ENCODE measurements around the gene WNT2.
"Not testable (repeated sequence)": the region's sequence is repeated elsewhere in the genome, so short reads cannot be mapped to it uniquely, and the experiment has no call there.

Gene WNT2

DNA sequence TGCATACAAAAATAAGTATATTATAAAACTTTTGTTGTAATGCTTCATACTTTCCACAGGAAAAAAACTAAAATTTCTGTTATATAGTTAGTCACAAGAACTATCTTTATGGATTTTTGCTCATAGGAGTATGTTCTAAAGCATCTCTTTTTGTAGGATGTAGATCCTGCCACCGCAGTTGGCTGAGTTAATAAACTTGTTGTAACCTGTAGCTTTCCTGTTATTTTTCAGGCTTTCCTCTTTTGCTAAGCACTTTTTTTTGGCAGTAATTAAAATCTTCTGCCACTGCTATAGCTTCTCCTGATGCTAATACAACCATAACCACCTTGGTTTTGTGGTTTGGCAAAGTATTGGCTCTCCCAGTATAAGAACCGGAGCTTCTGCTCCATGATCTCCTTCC lies 60.3 kb downstream of the WNT2 start:
- DNase-seq (ENCODE audit: low spot score): no peak

GRCh38 chr7:117259615-117260014 lies 63.2 kb downstream of the WNT2 start:
- no peak for DNase-seq (ENCODE audit: low spot score)

DNA sequence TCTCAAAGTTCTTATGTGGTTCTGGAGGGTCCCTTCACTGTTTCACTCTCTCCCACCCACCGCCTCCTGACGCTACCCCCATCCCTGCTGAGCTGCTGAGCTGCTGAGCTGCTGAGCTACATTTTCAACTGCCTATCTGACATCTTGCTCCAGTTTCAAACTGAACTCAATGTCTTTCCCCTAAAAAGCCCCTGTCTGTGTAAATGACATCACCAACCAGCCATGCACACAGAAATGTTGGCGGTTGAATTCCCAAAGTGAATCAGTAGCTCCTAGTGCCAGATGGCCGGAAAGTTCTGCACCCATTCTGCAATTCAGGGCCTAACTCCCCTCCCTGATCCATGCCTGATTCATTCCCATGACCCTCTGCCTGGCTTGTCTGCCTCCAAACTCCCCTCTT lies 71.2 kb downstream of the WNT2 start:
- DNase-seq (ENCODE audit: low spot score): no peak

DNA sequence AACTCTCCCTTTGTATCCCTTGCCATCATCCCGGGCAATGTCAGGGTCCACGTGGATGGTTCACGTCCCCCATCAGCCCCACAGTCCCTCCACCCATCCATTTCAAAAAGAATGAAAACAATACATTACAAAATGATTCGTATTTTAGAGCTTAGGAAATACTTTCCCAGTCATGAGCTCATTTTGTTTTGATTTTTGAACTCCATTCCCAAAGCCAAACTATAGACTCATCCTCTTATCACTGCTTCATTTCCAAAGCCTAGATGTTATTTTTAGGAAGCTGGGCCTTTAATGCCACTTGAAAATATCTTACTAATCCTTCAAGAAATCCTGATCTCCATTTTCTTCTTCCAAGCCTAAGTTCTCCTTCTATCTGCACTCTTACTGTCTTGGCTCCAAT lies 72.1 kb downstream of the WNT2 start:
- DNase-seq (ENCODE audit: low spot score): no peak

- DNase-seq (ENCODE audit: low spot score): no peak
Measured at GRCh38 chr7:117250245-117250644, 72.6 kb downstream of the WNT2 start.

DNA sequence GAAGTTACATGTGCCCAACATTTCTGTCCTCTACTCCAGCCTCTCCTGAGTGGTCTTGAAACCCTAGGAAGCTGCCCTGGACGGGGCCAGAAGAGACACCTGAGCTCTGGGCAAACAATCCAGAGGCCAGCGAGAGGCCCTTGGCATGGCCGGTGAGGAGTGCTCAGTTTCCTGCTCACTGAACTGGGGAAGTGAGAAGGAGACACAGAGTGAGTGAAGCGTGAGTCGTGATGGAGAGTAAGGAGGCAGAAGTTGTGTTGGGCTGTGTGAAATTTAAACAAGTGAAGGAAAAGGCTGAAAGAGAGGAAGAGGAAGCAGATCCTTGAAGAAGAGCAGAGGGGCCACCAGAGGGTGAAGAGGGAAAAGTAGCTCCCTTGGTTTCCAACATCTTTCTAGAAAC lies 73.2 kb downstream of the WNT2 start:
- no peak for DNase-seq (ENCODE audit: low spot score)

GRCh38 chr7:117248829-117249228 lies 74.0 kb downstream of the WNT2 start:
- no peak for DNase-seq (ENCODE audit: low spot score)

DNA sequence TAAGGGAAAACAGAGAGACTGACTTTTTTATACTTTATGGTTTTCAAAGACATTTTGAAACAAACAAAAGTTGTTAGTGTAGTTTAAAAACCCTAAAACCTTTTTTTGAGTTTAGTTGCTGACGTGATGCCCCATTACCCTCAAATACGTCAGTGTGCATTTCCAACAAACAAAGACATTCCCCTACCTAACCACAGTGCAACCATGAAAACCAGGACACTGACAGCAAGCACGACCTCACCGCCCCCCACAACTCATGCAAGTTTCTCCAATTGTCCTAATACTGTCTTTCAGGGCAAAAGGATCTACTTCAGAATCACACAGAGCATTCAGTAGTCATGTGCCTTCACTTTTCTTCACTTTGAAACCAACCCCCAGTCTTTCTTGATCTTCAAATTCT lies 75.0 kb downstream of the WNT2 start:
- DNase-seq (ENCODE audit: low spot score): no peak

- not testable (repeated sequence) for DNase-seq (ENCODE audit: low spot score)
Measured at GRCh38 chr7:117245703-117246102, 77.2 kb downstream of the WNT2 start.

- DNase-seq (ENCODE audit: low spot score): no peak
Measured at GRCh38 chr7:117243390-117243789, 79.5 kb downstream of the WNT2 start.

- no peak for DNase-seq (ENCODE audit: low spot score)
Measured at GRCh38 chr7:117241088-117241487, 81.8 kb downstream of the WNT2 start.

DNA sequence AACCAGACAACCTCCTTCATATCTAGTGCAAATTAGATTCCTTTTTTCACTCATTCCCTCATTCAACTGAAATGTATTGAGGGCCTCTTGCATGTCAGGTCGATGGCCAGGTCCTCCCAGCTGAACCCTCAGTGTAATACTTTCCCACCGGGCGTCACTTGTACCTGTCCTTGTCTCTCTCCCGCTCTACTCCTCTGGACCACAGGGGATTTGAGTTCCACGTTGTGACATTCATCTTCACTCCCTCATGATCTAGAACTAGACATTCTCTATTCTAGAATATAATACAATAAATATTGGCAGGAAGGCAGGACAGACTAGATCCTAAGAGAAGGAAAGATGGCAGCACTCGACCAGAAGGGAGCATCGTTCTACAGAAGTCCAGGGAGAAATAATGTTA lies 83.9 kb downstream of the WNT2 start:
- no peak for DNase-seq (ENCODE audit: low spot score)

DNA sequence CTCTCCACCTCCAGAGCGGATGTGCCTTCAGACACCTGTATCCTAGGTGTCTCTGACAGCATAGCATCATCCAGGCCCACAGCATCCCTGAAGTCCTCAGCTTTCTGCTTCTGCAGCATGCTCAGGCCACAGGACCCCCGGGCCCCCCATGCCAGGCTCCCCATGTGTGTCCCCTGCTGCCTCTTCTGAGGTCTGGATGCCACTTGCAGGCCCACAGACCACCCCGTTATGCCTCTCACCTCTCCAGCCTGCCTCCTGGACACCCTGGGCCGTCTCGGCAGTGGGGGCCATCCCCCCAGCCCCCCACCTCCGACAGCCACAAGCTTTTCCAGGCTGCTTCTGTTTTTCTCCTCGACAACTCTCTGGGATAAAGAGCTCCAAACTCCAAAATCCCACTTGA lies 84.4 kb downstream of the WNT2 start:
- DNase-seq (ENCODE audit: low spot score): no peak

DNA sequence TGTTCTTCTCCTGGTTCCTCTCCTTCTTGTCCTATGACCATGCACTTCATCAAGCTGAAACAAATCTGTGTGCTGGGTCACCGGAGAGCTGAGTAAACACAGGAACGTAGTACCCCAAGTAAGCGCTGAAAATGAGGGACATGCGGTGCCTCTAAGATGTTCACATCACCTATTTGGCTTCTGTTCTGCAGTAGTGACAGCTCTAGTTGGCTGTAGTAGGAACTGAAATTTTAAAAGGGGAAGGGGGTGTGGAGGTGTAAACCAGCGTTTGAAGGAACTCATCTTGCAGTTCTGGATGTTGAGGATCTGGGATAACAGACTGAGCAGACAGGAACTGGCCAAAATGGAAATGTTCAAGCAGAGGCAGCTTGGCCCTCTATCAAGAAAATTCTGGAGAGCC lies 85.2 kb downstream of the WNT2 start:
- DNase-seq (ENCODE audit: low spot score): no peak

- no peak for DNase-seq (ENCODE audit: low spot score)
Measured at GRCh38 chr7:117231047-117231359, 91.9 kb downstream of the WNT2 start.

- no peak for DNase-seq (ENCODE audit: low spot score)
Measured at GRCh38 chr7:117230276-117231046, 92.4 kb downstream of the WNT2 start.

DNA sequence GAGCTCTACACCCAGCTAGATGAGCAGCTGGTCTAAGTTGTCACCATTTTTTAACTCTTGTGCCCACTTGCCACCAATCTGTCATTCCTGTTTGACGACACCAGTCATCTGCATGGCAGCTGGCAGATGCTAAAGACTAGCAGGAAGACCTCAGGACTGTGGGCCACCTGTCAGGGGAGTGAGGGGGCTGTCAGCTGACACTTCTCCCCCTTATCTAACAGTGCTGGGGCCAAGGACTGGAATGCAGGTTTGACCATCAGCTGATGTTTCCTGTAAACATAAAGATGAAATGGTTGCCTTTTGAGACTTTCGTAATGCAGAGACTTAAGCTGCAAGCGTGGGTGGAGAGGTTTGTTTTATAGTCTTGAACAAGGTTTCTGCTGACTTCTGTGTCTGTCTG lies 93.5 kb downstream of the WNT2 start:
- no peak for DNase-seq (ENCODE audit: low spot score)

DNA sequence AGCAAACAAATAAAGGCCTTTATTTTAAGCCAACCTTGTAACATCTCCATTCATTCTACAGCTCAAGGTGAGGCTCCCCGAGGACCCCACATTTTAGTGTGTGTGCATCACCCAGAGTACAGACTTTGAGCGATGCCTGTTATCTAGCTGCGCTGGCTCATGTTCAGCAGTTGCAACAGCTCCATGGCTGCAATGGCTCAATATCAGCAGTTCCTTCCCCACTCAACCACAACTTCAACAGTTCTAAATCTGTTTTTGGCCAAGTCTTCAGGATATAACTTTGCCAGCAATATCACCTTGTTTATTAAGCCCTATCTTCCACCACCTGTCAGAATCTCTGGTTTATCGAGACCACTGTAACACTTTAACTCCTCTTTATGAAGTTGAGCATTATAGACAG lies 95.8 kb downstream of the WNT2 start:
- no peak for DNase-seq (ENCODE audit: low spot score)

DNA sequence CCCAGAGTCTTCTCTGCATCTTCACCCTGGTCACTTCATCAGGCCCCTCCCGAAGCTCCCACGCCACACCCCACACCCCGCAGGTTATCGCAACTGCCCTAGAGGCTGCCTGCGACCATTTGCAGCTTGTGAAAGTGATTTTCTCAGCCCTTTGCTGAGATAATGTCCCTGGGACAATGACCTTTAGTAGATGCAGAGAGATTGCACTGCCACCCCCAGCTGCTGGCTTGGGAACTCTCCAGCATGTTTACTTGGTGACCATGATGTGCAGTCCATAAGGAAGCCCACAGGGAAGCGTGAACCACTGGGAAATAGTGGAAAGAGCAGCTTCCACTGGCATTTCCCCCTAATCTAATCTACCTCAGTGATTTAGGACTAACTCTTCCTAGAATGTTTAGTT lies 97.3 kb downstream of the WNT2 start:
- no peak for DNase-seq (ENCODE audit: low spot score)

Measured in CD4-positive, alpha-beta T cell treated with Interleukin-6 at 100 ng/mL for 8 hours (primary cell).